DMS 273 treated with DMSO at 0.1 percent for 48 hours (cell line): ENCODE results near the gene PYDC2.
A peak's percentile ranks its signal among the peaks of the same experiment; 100 is the strongest.

Experiments
- DNase-seq: peaks from one replicate; lab custom pipeline; 2025; lab: John Stamatoyannopoulos, UW

Gene PYDC2

GRCh38 chr3:191461113-191461595 is at the start of gene PYDC2:
Gene PYDC2 (plus strand): TSS chr3:191461163. CDS start chr3:191461163, 0 bp downstream.
- DNase-seq = no peak

- DNase-seq = peak; percentile 63
Measured at GRCh38 chr3:191412759-191413158, 48.2 kb upstream of the PYDC2 start.

GRCh38 chr3:191414286-191414685 is 46.7 kb upstream of the PYDC2 start:
- DNase-seq = no peak

- DNase-seq = no peak
Measured at GRCh38 chr3:191414732-191415131, 46.2 kb upstream of the PYDC2 start.

GRCh38 chr3:191415566-191415965 is 45.4 kb upstream of the PYDC2 start:
- DNase-seq = no peak

GRCh38 chr3:191417457-191417729 is 43.6 kb upstream of the PYDC2 start:
- no peak for DNase-seq

- DNase-seq = no peak
Measured at GRCh38 chr3:191420771-191421170, 40.2 kb upstream of the PYDC2 start.

GRCh38 chr3:191424881-191425280 is 36.1 kb upstream of the PYDC2 start:
- DNase-seq = no peak

- no peak for DNase-seq
Measured at GRCh38 chr3:191425322-191425734, 35.6 kb upstream of the PYDC2 start.

- DNase-seq = no peak
Measured at GRCh38 chr3:191426311-191426710, 34.7 kb upstream of the PYDC2 start.

GRCh38 chr3:191428177-191428576 is 32.8 kb upstream of the PYDC2 start:
- DNase-seq = no peak

GRCh38 chr3:191430103-191430502 is 30.9 kb upstream of the PYDC2 start:
- DNase-seq = no peak

GRCh38 chr3:191431160-191431822 is 29.7 kb upstream of the PYDC2 start:
- no peak for DNase-seq

- DNase-seq = no peak
Measured at GRCh38 chr3:191432162-191432561, 28.8 kb upstream of the PYDC2 start.

- DNase-seq = no peak
Measured at GRCh38 chr3:191434024-191434423, 26.9 kb upstream of the PYDC2 start.

- DNase-seq = no peak
Measured at GRCh38 chr3:191435981-191436380, 25.0 kb upstream of the PYDC2 start.

GRCh38 chr3:191438150-191438814 is 22.7 kb upstream of the PYDC2 start:
- DNase-seq = no peak

- DNase-seq = no peak
Measured at GRCh38 chr3:191440532-191440931, 20.4 kb upstream of the PYDC2 start.

GRCh38 chr3:191441687-191442086 is 19.3 kb upstream of the PYDC2 start:
- DNase-seq = no peak

- DNase-seq = no peak
Measured at GRCh38 chr3:191444569-191444968, 16.4 kb upstream of the PYDC2 start.

GRCh38 chr3:191449256-191449655 is 11.7 kb upstream of the PYDC2 start:
- DNase-seq = no peak

- DNase-seq = no peak
Measured at GRCh38 chr3:191455257-191455952, 5.6 kb upstream of the PYDC2 start.

GRCh38 chr3:191460360-191460759 is 603 bp upstream of the PYDC2 start:
- no peak for DNase-seq
